H9 (cell line): ENCODE measurements around the gene USP6NL. TPM values are rescaled to one million over a fixed set of nuclear protein-coding genes. Genes with fewer than 3 reads are reported as not detected.

Source experiments
- DNase-seq: peaks from one replicate; pipeline ENCODE4 v3.0.0-alpha.2; 2017
- H2AFZ ChIP-seq: one replicate; pipeline ENCODE4 v1.6.1; 2013; ENCODE audit warnings: mild to moderate bottlenecking, low read length, control low read depth, moderate library complexity
- H2AK5ac ChIP-seq: 2 replicates; pipeline ENCODE4 v1.6.1; 2013; ENCODE audit warnings: low read length, control low read depth, mixed read lengths; ENCODE audit not compliant: insufficient read length
- H2BK120ac ChIP-seq: one replicate; pipeline ENCODE4 v1.6.1; 2013; ENCODE audit warnings: low read depth, mild to moderate bottlenecking, low read length, control low read depth, inconsistent platforms; ENCODE audit not compliant: poor library complexity, severe bottlenecking
- H2BK12ac ChIP-seq: 2 replicates; pipeline ENCODE4 v1.6.1; 2013; ENCODE audit warnings: low read length, control low read depth, mixed read lengths, low read depth; ENCODE audit not compliant: insufficient read length
- H2BK15ac ChIP-seq: 2 replicates; pipeline ENCODE4 v1.6.1; 2013; ENCODE audit warnings: low read depth, low read length, control low read depth
- H2BK20ac ChIP-seq: one replicate; pipeline ENCODE4 v1.6.1; 2013; ENCODE audit warnings: low read depth, mild to moderate bottlenecking, low read length, control low read depth, inconsistent platforms; ENCODE audit not compliant: poor library complexity, severe bottlenecking
- H2BK5ac ChIP-seq: 2 replicates; pipeline ENCODE4 v1.6.1; 2013; ENCODE audit warnings: low read length, control low read depth, mixed read lengths; ENCODE audit not compliant: insufficient read length
- H3K14ac ChIP-seq: 2 replicates; pipeline ENCODE4 v1.6.1; 2013; ENCODE audit warnings: low read length, control low read depth; ENCODE audit not compliant: insufficient read depth
- H3K18ac ChIP-seq: 2 replicates; pipeline ENCODE4 v1.6.1; 2013; ENCODE audit warnings: low read depth, mild to moderate bottlenecking, mixed read lengths, low read length, control low read depth; ENCODE audit not compliant: insufficient read length
- H3K23ac ChIP-seq: 2 replicates; pipeline ENCODE4 v1.6.1; 2013; ENCODE audit warnings: low read length, control low read depth, mixed read lengths, low read depth; ENCODE audit not compliant: insufficient read length
- H3K23me2 ChIP-seq: 2 replicates; pipeline ENCODE4 v1.6.1; 2013; ENCODE audit warnings: low read depth, mild to moderate bottlenecking, mixed read lengths, low read length, control low read depth; ENCODE audit not compliant: insufficient read length, poor library complexity, severe bottlenecking
- H3K27ac ChIP-seq: 2 replicates; pipeline ENCODE4 v1.5.1; 2013; ENCODE audit warnings: low read length, control low read depth, mixed read lengths, low read depth; ENCODE audit not compliant: insufficient read length
- H3K27me3 ChIP-seq: 2 replicates; pipeline ENCODE4 v1.6.1; 2013; ENCODE audit warnings: low read length, control low read depth, inconsistent platforms; ENCODE audit not compliant: insufficient read depth
- H3K4ac ChIP-seq: 2 replicates; pipeline ENCODE4 v1.6.1; 2013; ENCODE audit warnings: low read depth, mild to moderate bottlenecking, control low read depth, inconsistent platforms, low read length, moderate library complexity
- H3K4me1 ChIP-seq: 2 replicates; pipeline ENCODE4 v1.6.1; 2013; ENCODE audit warnings: low read length, control low read depth, inconsistent platforms; ENCODE audit not compliant: insufficient read depth
- H3K4me2 ChIP-seq: 2 replicates; pipeline ENCODE4 v1.6.1; 2013; ENCODE audit warnings: low read length, control low read depth, mixed read lengths; ENCODE audit not compliant: insufficient read length, insufficient read depth
- H3K56ac ChIP-seq: 2 replicates; pipeline ENCODE4 v1.6.1; 2013; ENCODE audit warnings: low read depth, mild to moderate bottlenecking, mixed read lengths, low read length, control low read depth; ENCODE audit not compliant: insufficient read length
- H3K79me1 ChIP-seq: 2 replicates; pipeline ENCODE4 v1.6.1; 2013; ENCODE audit warnings: low read depth, mild to moderate bottlenecking, moderate library complexity, low read length, control low read depth, inconsistent platforms; ENCODE audit not compliant: insufficient read depth, poor library complexity, severe bottlenecking
- H3K79me2 ChIP-seq: 2 replicates; pipeline ENCODE4 v1.6.1; 2013; ENCODE audit warnings: low read length, control low read depth, inconsistent platforms; ENCODE audit not compliant: insufficient read depth
- H3K9ac ChIP-seq: 2 replicates; pipeline ENCODE4 v1.6.1; 2013; ENCODE audit warnings: low read length, control low read depth, mixed read lengths; ENCODE audit not compliant: insufficient read length; ENCODE audit errors: extremely low read depth
- H3K9me3 ChIP-seq: one replicate; pipeline ENCODE4 v1.6.1; 2013; ENCODE audit warnings: low read depth, low read length, inconsistent platforms; ENCODE audit not compliant: control insufficient read depth
- H3T11ph ChIP-seq: one replicate; pipeline ENCODE4 v1.6.1; 2013; ENCODE audit warnings: mild to moderate bottlenecking, low read length, control low read depth, inconsistent platforms
- H4K20me1 ChIP-seq: one replicate; pipeline ENCODE4 v1.6.1; 2013; ENCODE audit not compliant: control insufficient read depth, insufficient read length, insufficient read depth
- H4K5ac ChIP-seq: 2 replicates; pipeline ENCODE4 v1.6.1; 2013; ENCODE audit warnings: low read depth, mild to moderate bottlenecking, mixed read lengths, low read length, control low read depth; ENCODE audit not compliant: insufficient read length
- H4K8ac ChIP-seq: replicated peaks from 2 replicates; pipeline ENCODE4 v1.6.1; 2013; ENCODE audit warnings: low read length, control low read depth, mixed read lengths, low read depth; ENCODE audit not compliant: insufficient read length
- H4K91ac ChIP-seq: 2 replicates; pipeline ENCODE4 v1.6.1; 2013; ENCODE audit warnings: low read depth, mild to moderate bottlenecking, moderate library complexity, mixed read lengths, low read length, control low read depth; ENCODE audit not compliant: insufficient read length
- H3K27ac Mint-ChIP-seq, 3 experiments: 2 replicates in 2 of 3; 3 replicates in 1 of 3; pipeline ENCODE4 v1.8.0; 2020 to 2021; ENCODE audit warnings: mixed read lengths in 3 of 3, mild to moderate bottlenecking in 1 of 3, moderate library complexity in 1 of 3
- H3K27me3 Mint-ChIP-seq: 2 replicates; pipeline ENCODE4 v1.8.0; 2021; ENCODE audit warnings: low read depth, mild to moderate bottlenecking, moderate library complexity, mixed read lengths
- H3K36me3 Mint-ChIP-seq, 3 experiments: 2 replicates in 2 of 3; 3 replicates in 1 of 3; pipeline ENCODE4 v1.8.0; 2020 to 2021; ENCODE audit warnings: low read depth in 3 of 3, mixed read lengths in 3 of 3; ENCODE audit not compliant: insufficient read depth in 1 of 3
- H3K4me1 Mint-ChIP-seq, 2 experiments: 2 replicates each; pipeline ENCODE4 v1.8.0; 2020; ENCODE audit warnings: mixed read lengths in 2 of 2
- H3K4me3 Mint-ChIP-seq, 2 experiments: 2 replicates in 1 of 2; 3 replicates in 1 of 2; pipeline ENCODE4 v1.8.0; 2020 to 2021; ENCODE audit warnings: mild to moderate bottlenecking in 2 of 2, mixed read lengths in 2 of 2, moderate library complexity in 1 of 2
- H3K9me3 Mint-ChIP-seq, 2 experiments: 2 replicates in 1 of 2; 3 replicates in 1 of 2; pipeline ENCODE4 v1.8.0; 2020; ENCODE audit warnings: mild to moderate bottlenecking in 2 of 2, mixed read lengths in 2 of 2, moderate library complexity in 1 of 2
- CTCF ChIP-seq: fragments of 200-600 bp; sonication (generic); conservative IDR thresholded peaks from 3 replicates; pipeline ENCODE4 v1.8.0; 2021; ENCODE audit warnings: antibody characterized with exemption, mild to moderate bottlenecking
- WGBS: extraction: QIAGEN DNeasy Blood & Tissue Kit; methylation state at CpG from one replicate; pipeline ENCODE4 v1.1.7; 2013; ENCODE audit warnings: missing lambda C conversion rate, low lambda C conversion rate, mixed read lengths; ENCODE audit not compliant: insufficient read length; ENCODE audit errors: extremely low coverage; 5-methylcytosine and 5-hydroxymethylcytosine counted together
- total RNA-seq: library from RNA; stranded (reverse); gene quantifications from 2 replicates; pipeline ENCODE4 v1.2.1, GENCODE V29; 2021

USP6NL gene
- total RNA-seq, 1 experiment from 2014 or later: 28.3 TPM

GRCh38 chr10:11416974-11417373 is 194.5 kb downstream of the USP6NL start:
- Histone ChIP-seq H3K4me2 (no peak overlapping the region), H3T11ph (no peak overlapping the region), H3K4ac (no peak overlapping the region), H2BK12ac (no peak overlapping the region), H4K5ac (no peak overlapping the region), H3K9ac (no peak overlapping the region), H2BK15ac (no peak overlapping the region), H2AFZ (no peak overlapping the region), H3K56ac (no peak overlapping the region), H3K79me2 (no peaks in the 10 kb centered on the region), H3K79me1 (no peaks in the 10 kb centered on the region), H3K4me1 (no peaks in the 10 kb centered on the region), H3K18ac (no peak overlapping the region), H3K14ac (no peak overlapping the region), H3K9me3 (no peaks in the 10 kb centered on the region), H2AK5ac (no peak overlapping the region), H2BK20ac (no peak overlapping the region), H2BK5ac (no peak overlapping the region), H4K8ac (no peak overlapping the region), H4K91ac (no peak overlapping the region), H3K27me3 (no peaks in the 10 kb centered on the region), H4K20me1 (no peaks in the 10 kb centered on the region), H3K23ac (no peak overlapping the region), H3K27ac (no peak overlapping the region), H2BK120ac (no peak overlapping the region), H3K23me2 (no peaks in the 10 kb centered on the region)
- Mint-ChIP-seq H3K4me1 (no peaks in the 10 kb centered on the region; a peak in 1 of 4 replicates), H3K9me3 (peaks cover 3 to 13% of the 10 kb centered on the region in 2 experiments; a peak in 4 of 5 replicates), H3K4me3 (no peak overlapping the region), H3K36me3 (no peaks in the 10 kb centered on the region; a peak in 1 of 7 replicates), H3K27me3 (no peaks in the 10 kb centered on the region), H3K27ac (no peak overlapping the region)
- no peak for TF ChIP-seq CTCF
- no peak for DNase-seq
- no CpG with 5 or more reads among the region's 2 CpGs for WGBS
